ENCODE data around the gene SERPINA1. TPM values are rescaled to one million over a fixed set of nuclear protein-coding genes. Genes with fewer than 3 reads are reported as not detected.
"Not testable (repeated sequence)": the region's sequence is repeated elsewhere in the genome, so short reads cannot be mapped to it uniquely, and the experiment has no call there.

SERPINA1 gene
- total RNA-seq, 1 experiment from 2014 or later: 150 TPM

GRCh38 chr14:94373708-94374107 is 14.7 kb downstream of the SERPINA1 start:
- CTCF ChIA-PET: no interaction called here
- POLR2A ChIA-PET: no interaction called here

GRCh38 chr14:94372021-94372605 is 16.3 kb downstream of the SERPINA1 start:
- ChIA-PET CTCF (no interaction called here), POLR2A (no interaction called here)
- Histone ChIP-seq H3K9me3 (no peaks in the 10 kb centered on the region), H3K4me1 (peaks cover 7% of the 10 kb centered on the region; the same call in 1 of the 2 replicates), H3K36me3 (ENCODE audit: control insufficient read depth, insufficient read depth, low read length) (no peaks in the 10 kb centered on the region; the same call in 1 of the 2 replicates), H3K27me3 (replicated peaks; ENCODE audit: control insufficient read depth, insufficient read depth, low read length) (no peaks in the 10 kb centered on the region), H3K4me3 (ENCODE audit: low read depth, low read length) (no peak overlapping the region)
- Mint-ChIP-seq H3K27ac (ENCODE audit: unreplicated experiment) (no peak overlapping the region), H3K9me3 (ENCODE audit: unreplicated experiment) (no peaks in the 10 kb centered on the region), H3K4me3 (ENCODE audit: unreplicated experiment) (no peak overlapping the region), H3K36me3 (ENCODE audit: insufficient read depth, unreplicated experiment) (no peaks in the 10 kb centered on the region), H3K4me1 (ENCODE audit: low read depth, unreplicated experiment) (peaks cover 13% of the 10 kb centered on the region), H3K27me3 (ENCODE audit: insufficient read depth, unreplicated experiment) (no peaks in the 10 kb centered on the region)
- no peak for TF ChIP-seq CTCF (IDR thresholded peaks at IDR 0.05; ENCODE audit: insufficient read depth in 1 of 2, low read depth in 1 of 2, low read length in 1 of 2, severe bottlenecking in 1 of 2, unreplicated experiment in 1 of 2)
- intact Hi-C loops (cut with micrococcal nuclease; ENCODE audit: unreplicated experiment): no loop called here
- BruUV-seq (replicated peaks): no TSS peak
- DNase-seq: no peak

More at GRCh38 chr14:94373708-94374107, 14.7 kb downstream of the SERPINA1 start:
- Mint-ChIP-seq H3K27me3 (ENCODE audit: insufficient read depth, unreplicated experiment) (no peaks in the 10 kb centered on the region), H3K4me1 (ENCODE audit: low read depth, unreplicated experiment) (peaks cover 11% of the 10 kb centered on the region), H3K36me3 (ENCODE audit: insufficient read depth, unreplicated experiment) (no peaks in the 10 kb centered on the region), H3K9me3 (ENCODE audit: unreplicated experiment) (no peaks in the 10 kb centered on the region), H3K4me3 (ENCODE audit: unreplicated experiment) (no peak overlapping the region), H3K27ac (ENCODE audit: unreplicated experiment) (no peak overlapping the region)
- no peak for TF ChIP-seq CTCF (IDR thresholded peaks at IDR 0.05; ENCODE audit: insufficient read depth in 1 of 2, low read depth in 1 of 2, low read length in 1 of 2, severe bottlenecking in 1 of 2, unreplicated experiment in 1 of 2)
- DNase-seq: no peak
- Histone ChIP-seq H3K4me1 (peaks cover 5% of the 10 kb centered on the region; the same call in 1 of the 2 replicates), H3K27me3 (replicated peaks; ENCODE audit: control insufficient read depth, insufficient read depth, low read length) (no peaks in the 10 kb centered on the region), H3K9me3 (no peaks in the 10 kb centered on the region), H3K36me3 (ENCODE audit: control insufficient read depth, insufficient read depth, low read length) (no peaks in the 10 kb centered on the region; the same call in 1 of the 2 replicates), H3K4me3 (ENCODE audit: low read depth, low read length) (no peak overlapping the region)
- intact Hi-C loops (cut with micrococcal nuclease; ENCODE audit: unreplicated experiment): no loop called here
- BruUV-seq (replicated peaks): no TSS peak

GRCh38 chr14:94370524-94370910 is 17.9 kb downstream of the SERPINA1 start:
- Histone ChIP-seq H3K4me1 (peaks cover 7% of the 10 kb centered on the region; the same call in 1 of the 2 replicates), H3K36me3 (ENCODE audit: control insufficient read depth, insufficient read depth, low read length) (no peaks in the 10 kb centered on the region), H3K27me3 (replicated peaks; ENCODE audit: control insufficient read depth, insufficient read depth, low read length) (no peaks in the 10 kb centered on the region), H3K4me3 (ENCODE audit: low read depth, low read length) (no peak overlapping the region), H3K9me3 (no peaks in the 10 kb centered on the region)
- no peak for TF ChIP-seq CTCF (IDR thresholded peaks at IDR 0.05; ENCODE audit: insufficient read depth in 1 of 2, low read depth in 1 of 2, low read length in 1 of 2, severe bottlenecking in 1 of 2, unreplicated experiment in 1 of 2)
- Mint-ChIP-seq H3K36me3 (ENCODE audit: insufficient read depth, unreplicated experiment) (no peaks in the 10 kb centered on the region), H3K4me3 (ENCODE audit: unreplicated experiment) (no peak overlapping the region), H3K4me1 (ENCODE audit: low read depth, unreplicated experiment) (peaks cover 13% of the 10 kb centered on the region), H3K9me3 (ENCODE audit: unreplicated experiment) (no peaks in the 10 kb centered on the region), H3K27me3 (ENCODE audit: insufficient read depth, unreplicated experiment) (no peaks in the 10 kb centered on the region), H3K27ac (ENCODE audit: unreplicated experiment) (no peak overlapping the region)
- ChIA-PET POLR2A (no interaction called here), CTCF (no interaction called here)
- DNase-seq: no peak
- intact Hi-C loops (cut with micrococcal nuclease; ENCODE audit: unreplicated experiment): no loop called here
- no TSS peak for BruUV-seq (replicated peaks)

- H3K4me3 Mint-ChIP-seq (ENCODE audit: unreplicated experiment); H3K9me3 ChIP-seq; H3K4me1 ChIP-seq; DNase-seq; intact Hi-C loops (cut with micrococcal nuclease; ENCODE audit: unreplicated experiment); POLR2A ChIA-PET; H3K36me3 ChIP-seq (ENCODE audit: control insufficient read depth, insufficient read depth, low read length); H3K27ac Mint-ChIP-seq (ENCODE audit: unreplicated experiment); H3K36me3 Mint-ChIP-seq (ENCODE audit: insufficient read depth, unreplicated experiment); H3K27me3 Mint-ChIP-seq (ENCODE audit: insufficient read depth, unreplicated experiment); H3K27me3 ChIP-seq (replicated peaks; ENCODE audit: control insufficient read depth, insufficient read depth, low read length); H3K4me3 ChIP-seq (ENCODE audit: low read depth, low read length); BruUV-seq (replicated peaks); H3K9me3 Mint-ChIP-seq (ENCODE audit: unreplicated experiment); CTCF ChIA-PET: not testable (repeated sequence)
- peaks cover 13% of the 10 kb centered on the region for H3K4me1 Mint-ChIP-seq (ENCODE audit: low read depth, unreplicated experiment)
Measured at GRCh38 chr14:94369766-94370523, 18.5 kb downstream of the SERPINA1 start.

All from Caco-2 (cell line).